ENCODE measurements around the gene ZPR1.
A peak's percentile ranks its signal among the peaks of the same experiment; 100 is the strongest.

The ZPR1 gene

GRCh38 chr11:116750070-116750718 is 37.6 kb downstream of the ZPR1 start:
- DNase-seq (ENCODE audit: low read depth) = no peak

GRCh38 chr11:116742104-116742503 is 45.7 kb downstream of the ZPR1 start:
- DNase-seq (ENCODE audit: low read depth) = peak; percentile 77

GRCh38 chr11:116740741-116741140 is 47.1 kb downstream of the ZPR1 start:
- DNase-seq (ENCODE audit: low read depth) = no peak

- no peak for DNase-seq (ENCODE audit: low read depth)
Measured at GRCh38 chr11:116738975-116739374, 48.8 kb downstream of the ZPR1 start.

GRCh38 chr11:116736763-116737162 is 51.1 kb downstream of the ZPR1 start:
- peak; percentile 8 for DNase-seq (ENCODE audit: low read depth)

GRCh38 chr11:116733969-116734508 is 53.8 kb downstream of the ZPR1 start:
- no peak for DNase-seq (ENCODE audit: low read depth)

GRCh38 chr11:116733043-116733755 is 54.6 kb downstream of the ZPR1 start:
- DNase-seq (ENCODE audit: low read depth) = no peak

GRCh38 chr11:116732271-116733042 is 55.4 kb downstream of the ZPR1 start:
- peak; percentile 69 for DNase-seq (ENCODE audit: low read depth)

GRCh38 chr11:116731821-116732220 is 56.0 kb downstream of the ZPR1 start:
- no peak for DNase-seq (ENCODE audit: low read depth)

GRCh38 chr11:116731097-116731761 is 56.6 kb downstream of the ZPR1 start:
- peak; percentile 4 for DNase-seq (ENCODE audit: low read depth)

GRCh38 chr11:116730601-116731000 is 57.2 kb downstream of the ZPR1 start:
- DNase-seq (ENCODE audit: low read depth) = no peak

- no peak for DNase-seq (ENCODE audit: low read depth)
Measured at GRCh38 chr11:116730241-116730561, 57.6 kb downstream of the ZPR1 start.

- DNase-seq (ENCODE audit: low read depth) = no peak
Measured at GRCh38 chr11:116729501-116730240, 58.2 kb downstream of the ZPR1 start.

GRCh38 chr11:116727990-116728389 is 59.8 kb downstream of the ZPR1 start:
- DNase-seq (ENCODE audit: low read depth) = no peak

GRCh38 chr11:116725434-116726221 is 62.2 kb downstream of the ZPR1 start:
- peak; percentile 32 for DNase-seq (ENCODE audit: low read depth)

GRCh38 chr11:116724813-116725212 is 63.0 kb downstream of the ZPR1 start:
- DNase-seq (ENCODE audit: low read depth) = no peak

Measured in iris pigment epithelial cell (primary cell).